WI38 (cell line): ENCODE results near the gene PDPK1.

Source experiments
- H3K4me3 ChIP-seq: 2 replicates; pipeline ENCODE4 v1.5.1; 2011; ENCODE audit warnings: low read depth, mild to moderate bottlenecking, control low read depth, low read length
- CTCF ChIP-seq: IDR thresholded peaks from 2 replicates; pipeline ENCODE4 v1.5.1; 2012; ENCODE audit warnings: low read depth, mild to moderate bottlenecking, control low read depth, low read length

Gene PDPK1

GRCh38 chr16:2585651-2586081 is 47.8 kb downstream of the PDPK1 start:
- no peak for TF ChIP-seq CTCF
- H3K4me3 ChIP-seq, result no peak overlapping the region

- TF ChIP-seq CTCF, result no peak
These were observed 48.4 kb downstream of the PDPK1 start for GRCh38 chr16:2586241-2586640.

GRCh38 chr16:2586901-2587480 is 49.2 kb downstream of the PDPK1 start:
- H3K4me3 ChIP-seq, result no peak overlapping the region
- TF ChIP-seq CTCF, result no peak

More at GRCh38 chr16:2586241-2586640, 48.4 kb downstream of the PDPK1 start:
- no peak overlapping the region for H3K4me3 ChIP-seq

- H3K4me3 ChIP-seq, result no peak overlapping the region
- no peak for TF ChIP-seq CTCF
These were observed 50.2 kb downstream of the PDPK1 start for GRCh38 chr16:2587891-2588565.

- no peak for TF ChIP-seq CTCF
- no peak overlapping the region for H3K4me3 ChIP-seq
These were observed 53.8 kb downstream of the PDPK1 start for GRCh38 chr16:2591476-2592240.

GRCh38 chr16:2592786-2593185 is 55.0 kb downstream of the PDPK1 start:
- no peak for TF ChIP-seq CTCF
- H3K4me3 ChIP-seq, result no peak overlapping the region
